Fibroblast of mammary gland (primary cell): ENCODE results near the gene SPTAN1.

Experiments
- DNase-seq: peaks from one replicate; pipeline ENCODE4 v3.0.0-alpha.2; 2010; ENCODE audit warnings: low read depth
- H3K4me3 ChIP-seq: 2 replicates; pipeline ENCODE4 v1.5.1; 2011; ENCODE audit warnings: low read depth, mild to moderate bottlenecking, low read length, moderate library complexity; ENCODE audit not compliant: control insufficient read depth
- CTCF ChIP-seq: conservative IDR thresholded peaks from 2 replicates; pipeline ENCODE4 v1.5.1; 2011; ENCODE audit warnings: low read depth, low read length, inconsistent platforms; ENCODE audit not compliant: control insufficient read depth, insufficient read depth

Gene SPTAN1

GRCh38 chr9:128629852-128630545, 77.6 kb downstream of the SPTAN1 start:
- H3K4me3 ChIP-seq, result no peak overlapping the region
- TF ChIP-seq CTCF, result no peak
- no peak for DNase-seq

GRCh38 chr9:128631636-128632035, 79.2 kb downstream of the SPTAN1 start:
- TF ChIP-seq CTCF, result no peak
- no peak for DNase-seq
- no peak overlapping the region for H3K4me3 ChIP-seq

GRCh38 chr9:128632066-128632465, 79.7 kb downstream of the SPTAN1 start:
- no peak overlapping the region for H3K4me3 ChIP-seq
- TF ChIP-seq CTCF, result no peak
- DNase-seq, result no peak

GRCh38 chr9:128632486-128632885, 80.1 kb downstream of the SPTAN1 start:
- DNase-seq, result no peak
- TF ChIP-seq CTCF, result no peak
- H3K4me3 ChIP-seq, result no peak overlapping the region

GRCh38 chr9:128633057-128633456, 80.7 kb downstream of the SPTAN1 start:
- no peak for TF ChIP-seq CTCF
- no peak for DNase-seq

GRCh38 chr9:128633601-128634000, 81.2 kb downstream of the SPTAN1 start:
- TF ChIP-seq CTCF, result no peak
- no peak for DNase-seq
- H3K4me3 ChIP-seq, result no peak overlapping the region

More at GRCh38 chr9:128633057-128633456, 80.7 kb downstream of the SPTAN1 start:
- no peak overlapping the region for H3K4me3 ChIP-seq
